Renal cortical epithelial cell (primary cell): ENCODE data around the gene TOMM5. TPM values are rescaled to one million over a fixed set of nuclear protein-coding genes. Genes with fewer than 3 reads are reported as not detected.
A peak's percentile ranks its signal among the peaks of the same experiment; 100 is the strongest.

Experiments
- DNase-seq: peaks from one replicate; pipeline ENCODE4 v3.0.0-alpha.2; 2011; ENCODE audit warnings: low read depth
- total RNA-seq: library from RNA; depleted of rRNA; stranded (reverse); fragments of >200 nt; gene quantifications from 2 replicates; pipeline ENCODE4 v1.2.3, GENCODE V29; 2014

TOMM5 gene
- total RNA-seq = 97.5 and 125 TPM in 2 replicates

DNA sequence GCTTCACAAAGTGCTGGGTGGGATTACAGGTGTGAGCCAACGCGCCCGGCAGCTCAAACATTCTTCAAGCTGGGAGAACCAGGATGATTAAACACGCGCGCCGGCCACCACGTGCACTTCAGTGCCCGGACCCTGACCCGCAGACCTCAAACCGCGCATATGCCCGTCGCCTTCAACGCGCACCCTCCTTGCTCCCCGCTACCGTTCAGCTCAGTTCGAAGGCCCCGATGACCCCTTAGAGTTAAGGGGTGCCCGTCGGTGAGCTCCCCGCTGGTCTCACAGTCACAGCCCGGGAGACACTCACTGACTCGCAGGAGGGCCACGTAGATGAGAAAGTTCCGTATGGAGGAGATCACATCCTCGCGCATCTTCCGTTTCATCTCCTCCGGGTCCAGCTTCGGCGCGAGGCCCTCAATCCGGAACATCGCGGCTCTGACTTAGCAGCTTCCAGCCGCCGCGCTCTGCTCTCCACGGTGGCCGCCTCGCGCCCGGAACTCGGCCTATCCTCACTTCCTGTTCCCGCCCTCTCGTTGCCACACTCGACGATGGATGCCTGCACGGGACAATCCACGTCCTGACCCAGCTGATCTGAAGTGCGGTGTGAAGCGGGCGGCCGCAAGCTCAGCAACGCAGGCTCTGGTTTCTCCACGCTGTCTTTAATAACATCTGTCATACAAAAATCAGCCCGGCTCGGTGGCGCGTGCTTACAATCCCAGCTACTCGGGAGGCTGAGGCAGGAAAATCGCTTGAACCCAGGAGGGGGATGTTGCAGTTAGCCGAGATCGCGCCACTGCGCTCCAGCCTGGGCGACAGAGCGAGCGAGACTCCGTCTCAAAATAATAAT, at the start of gene TOMM5:
Gene TOMM5 (minus strand): TSS at position 490 of the 844 bp plus-strand sequence. CDS start 65 bp downstream, at position 425.
- peak; percentile 82 for DNase-seq

DNA sequence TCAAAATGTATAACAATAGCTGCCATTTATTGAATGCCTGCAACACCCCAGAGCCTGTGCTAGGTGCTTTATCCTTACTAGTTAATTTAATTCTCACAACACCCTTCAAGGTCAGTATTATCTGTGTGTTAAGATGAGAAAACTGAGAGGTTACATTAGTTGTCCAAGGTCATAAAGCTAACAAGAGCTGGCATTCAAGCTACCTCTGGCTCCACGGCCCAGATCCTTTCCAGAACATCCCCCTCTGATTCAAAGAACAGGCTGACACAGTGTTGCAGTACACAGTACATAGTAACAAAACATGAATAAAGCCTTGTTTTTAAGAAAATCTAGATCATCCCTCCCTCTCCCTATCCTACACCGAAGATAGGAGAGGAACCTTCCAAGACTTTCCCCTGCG, 48.9 kb upstream of the TOMM5 start:
- DNase-seq = no peak

- no peak for DNase-seq
Measured at GRCh38 chr9:37640246-37640645, 47.8 kb upstream of the TOMM5 start.

- no peak for DNase-seq
Measured at GRCh38 chr9:37639841-37640240, 47.4 kb upstream of the TOMM5 start.

GRCh38 chr9:37639109-37639762, 46.8 kb upstream of the TOMM5 start:
- peak; percentile 11 for DNase-seq

DNA sequence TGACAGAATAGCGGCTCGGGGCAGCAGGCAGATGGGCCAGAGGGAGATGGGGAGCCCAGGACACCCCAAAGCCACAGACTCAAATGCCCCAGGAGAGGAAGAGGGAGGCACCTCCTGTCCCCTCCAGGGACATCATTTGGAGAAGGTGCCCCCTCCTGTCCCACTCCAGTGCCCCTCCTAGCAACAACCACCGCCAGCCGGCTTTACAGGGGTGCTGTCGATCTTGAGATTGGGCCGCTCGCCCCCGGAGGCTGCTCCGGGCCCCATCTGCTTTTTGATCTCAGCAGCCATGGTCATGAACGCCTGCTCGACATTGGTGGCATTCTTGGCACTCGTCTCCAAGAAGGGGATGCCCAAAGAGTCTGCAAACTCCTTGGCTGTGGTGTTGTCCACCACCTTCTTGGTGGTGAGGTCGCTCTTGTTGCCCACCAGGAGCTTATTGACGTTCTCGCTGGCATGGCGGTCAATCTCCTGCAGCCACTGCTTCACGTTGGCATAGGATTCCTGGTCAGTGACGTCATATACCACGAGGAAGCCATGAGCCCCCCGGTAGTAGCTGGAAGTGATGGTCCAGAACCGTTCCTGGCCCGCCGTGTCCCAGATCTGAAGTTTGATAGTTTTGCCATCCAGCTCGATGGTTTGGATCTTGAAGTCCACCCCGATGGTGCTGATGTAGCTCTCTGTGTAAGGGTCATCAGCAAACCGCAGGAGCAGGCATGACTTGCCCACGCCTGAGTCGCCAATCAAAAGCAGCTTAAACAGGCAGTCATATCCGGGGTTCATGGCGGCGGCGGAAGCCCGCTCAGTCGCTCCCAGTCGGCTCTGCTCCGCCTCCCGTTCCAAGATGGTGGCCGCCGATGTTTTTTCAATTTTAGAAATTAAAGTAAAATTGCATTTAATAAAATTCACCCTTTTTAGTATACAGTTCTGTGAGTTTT, 44.4 kb upstream of the TOMM5 start:
- DNase-seq = no peak

GRCh38 chr9:37635808-37636207, 43.4 kb upstream of the TOMM5 start:
- no peak for DNase-seq

GRCh38 chr9:37632479-37632878, 40.1 kb upstream of the TOMM5 start:
- DNase-seq = no peak

GRCh38 chr9:37626708-37627292, 34.4 kb upstream of the TOMM5 start:
- no peak for DNase-seq

DNA sequence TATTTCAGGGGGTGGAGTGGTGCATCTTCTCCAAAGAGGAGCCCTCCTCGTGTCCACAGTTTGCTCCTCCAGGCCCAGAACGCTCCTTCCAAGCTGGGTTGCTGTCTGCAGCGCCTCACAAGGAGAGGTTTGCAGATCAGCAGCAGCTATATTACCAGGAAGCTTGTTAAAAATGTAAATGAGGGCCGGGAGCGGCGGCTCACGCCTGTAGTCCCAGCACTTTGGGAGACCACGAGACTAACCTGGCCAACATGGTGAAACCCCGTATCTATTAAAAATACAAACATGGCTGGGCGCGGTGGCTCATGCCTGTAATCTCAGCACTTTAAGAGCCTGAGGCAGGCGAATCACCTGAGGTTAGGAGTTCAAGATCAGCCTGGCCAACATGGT, 33.4 kb upstream of the TOMM5 start:
- no peak for DNase-seq

DNA sequence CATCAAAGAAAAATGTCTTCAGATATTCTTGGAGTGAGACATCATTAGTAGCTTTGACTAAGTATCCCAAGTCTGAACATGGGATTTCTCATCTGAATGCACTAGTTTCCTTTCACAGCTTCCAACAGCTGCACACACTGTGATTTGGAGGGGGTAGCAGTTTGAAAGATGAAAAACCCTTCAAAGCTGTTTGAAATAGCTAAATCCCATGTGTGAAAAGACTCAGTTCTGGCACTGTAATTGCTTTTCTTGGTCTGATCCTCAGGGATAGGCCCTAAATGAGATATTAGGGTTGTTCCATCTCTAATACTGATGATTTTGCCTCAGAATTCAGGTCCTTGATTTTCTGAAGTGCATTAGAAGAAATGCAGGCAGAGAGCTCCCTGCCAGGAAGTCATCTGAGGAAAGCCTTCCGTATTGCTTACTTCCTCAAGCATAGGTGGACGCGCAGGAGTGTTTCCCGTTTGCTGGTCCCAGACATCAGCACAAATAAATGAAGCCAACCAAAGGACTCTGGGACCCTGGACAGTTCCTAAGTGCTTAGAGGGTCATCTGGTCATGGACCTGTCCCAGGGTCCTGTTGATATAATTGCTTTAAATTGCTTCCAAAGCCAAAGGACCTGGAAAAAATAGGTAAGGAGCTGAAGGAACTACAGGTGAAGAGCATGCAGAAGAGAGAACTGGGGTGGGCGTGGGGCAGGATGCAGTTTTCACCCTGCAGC, 32.8 kb upstream of the TOMM5 start:
- DNase-seq = no peak

GRCh38 chr9:37624073-37624472, 31.7 kb upstream of the TOMM5 start:
- DNase-seq = no peak

GRCh38 chr9:37623267-37623666, 30.9 kb upstream of the TOMM5 start:
- no peak for DNase-seq

GRCh38 chr9:37622462-37622861, 30.1 kb upstream of the TOMM5 start:
- no peak for DNase-seq

GRCh38 chr9:37621273-37622121, 29.1 kb upstream of the TOMM5 start:
- no peak for DNase-seq

- DNase-seq = no peak
Measured at GRCh38 chr9:37620396-37620795, 28.0 kb upstream of the TOMM5 start.

DNA sequence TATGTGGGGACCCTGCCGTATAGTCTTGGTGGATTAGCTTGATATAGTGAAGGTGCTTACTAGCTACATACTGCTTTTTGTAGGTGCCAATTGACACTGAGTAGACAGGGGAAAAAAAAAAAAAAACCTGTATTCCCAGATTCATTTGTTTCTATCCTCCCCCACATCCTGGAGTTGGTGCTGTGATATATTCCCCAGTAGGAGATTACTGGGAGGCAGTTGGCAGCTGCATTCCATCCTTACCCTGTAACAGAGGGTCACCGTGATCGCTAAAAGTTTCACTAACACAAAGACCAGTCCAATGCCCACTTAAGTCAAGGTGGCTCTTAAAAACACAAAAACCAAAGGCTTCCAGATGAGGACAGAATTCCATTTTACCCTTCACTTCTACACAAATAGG, 27.4 kb upstream of the TOMM5 start:
- no peak for DNase-seq

DNA sequence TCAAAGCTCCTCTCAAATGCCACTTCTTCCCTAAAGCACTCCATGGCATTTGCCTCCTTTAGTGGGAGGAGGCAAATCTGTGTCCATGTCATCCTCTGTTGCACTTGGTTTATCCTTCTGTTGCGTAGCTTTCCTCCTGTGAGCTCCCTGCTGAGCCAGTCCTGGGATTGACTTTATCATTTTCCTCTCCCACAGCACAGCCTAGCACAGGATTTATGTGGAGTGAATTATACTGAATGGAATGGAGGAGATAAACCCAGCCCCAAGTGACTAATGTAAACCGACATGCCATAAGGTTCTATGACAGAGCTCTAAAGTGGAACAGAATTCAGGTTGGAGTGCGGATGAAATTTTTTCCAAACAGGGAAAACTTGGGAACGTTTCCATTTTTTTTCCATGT, 26.4 kb upstream of the TOMM5 start:
- DNase-seq = no peak

DNA sequence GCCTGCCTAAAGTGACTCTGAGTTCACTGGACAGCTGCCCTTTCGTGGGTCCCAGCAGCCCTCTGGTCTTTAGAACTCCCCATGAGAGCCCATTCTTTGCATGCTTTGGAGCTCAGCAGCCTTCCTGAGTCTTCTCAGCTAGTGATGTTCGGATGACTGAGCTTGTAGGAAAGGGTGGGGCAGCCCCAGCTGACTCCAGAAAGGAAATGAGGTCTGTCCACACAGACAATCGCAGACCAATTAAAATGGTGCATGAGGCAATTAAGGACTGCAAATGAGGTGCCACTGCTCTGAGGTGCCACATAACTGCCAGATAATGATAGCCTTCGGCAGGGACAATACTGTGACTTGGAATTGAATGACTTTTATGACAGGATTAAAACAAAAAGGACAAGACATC, 25.4 kb upstream of the TOMM5 start:
- no peak for DNase-seq

- no peak for DNase-seq
Measured at GRCh38 chr9:37617161-37617560, 24.8 kb upstream of the TOMM5 start.
